HG02840 (cell line): Measurements from ENCODE around the gene CADM2.

Source experiments
- ATAC-seq: cut with Tn5 transposase; IDR thresholded peaks from one replicate; pipeline ENCODE4 v1.9.1; 2021; ENCODE audit warnings: mild to moderate bottlenecking, moderate library complexity, moderate number of reproducible peaks; ENCODE audit not compliant: unreplicated experiment, low FRiP score

Gene CADM2

DNA sequence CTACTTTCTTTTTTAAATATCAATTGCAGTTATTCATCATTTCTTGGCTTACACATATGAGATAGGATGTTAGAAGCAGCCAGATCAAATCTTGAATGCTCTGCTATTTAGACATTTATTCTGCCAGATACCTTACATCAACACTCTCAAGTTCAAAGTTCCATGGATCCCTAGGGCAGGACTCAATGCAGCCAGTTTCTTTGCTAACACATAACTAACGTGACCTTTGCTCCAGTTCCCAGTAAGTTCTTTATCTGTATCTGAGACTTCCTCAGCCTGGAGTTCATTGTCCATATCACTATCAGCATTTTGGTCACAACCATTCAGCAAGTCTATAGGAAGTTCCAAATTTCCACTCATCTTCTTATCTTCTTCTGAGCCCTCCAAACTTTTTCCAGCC lies 1092.3 kb downstream of the CADM2 start:
- no peak for ATAC-seq

DNA sequence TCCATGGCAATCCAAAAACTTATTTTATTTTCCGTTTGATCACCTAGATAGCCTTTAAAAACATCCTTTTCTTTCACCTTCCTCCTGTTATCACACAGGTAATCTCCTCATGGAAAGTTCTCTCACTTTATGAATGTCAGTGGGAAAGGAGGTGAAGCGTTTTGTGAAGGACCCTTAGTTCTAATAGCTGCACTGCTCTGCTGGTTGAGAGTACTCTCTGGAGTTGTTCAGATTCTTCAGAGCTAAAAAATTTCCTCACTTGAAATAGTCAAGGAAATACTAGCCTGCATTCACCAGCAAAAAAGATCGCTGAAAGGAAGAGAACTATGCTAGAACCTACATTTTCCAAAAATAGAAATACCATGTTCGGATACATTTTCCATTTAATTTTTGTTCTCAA lies 1097.2 kb downstream of the CADM2 start:
- ATAC-seq: no peak

DNA sequence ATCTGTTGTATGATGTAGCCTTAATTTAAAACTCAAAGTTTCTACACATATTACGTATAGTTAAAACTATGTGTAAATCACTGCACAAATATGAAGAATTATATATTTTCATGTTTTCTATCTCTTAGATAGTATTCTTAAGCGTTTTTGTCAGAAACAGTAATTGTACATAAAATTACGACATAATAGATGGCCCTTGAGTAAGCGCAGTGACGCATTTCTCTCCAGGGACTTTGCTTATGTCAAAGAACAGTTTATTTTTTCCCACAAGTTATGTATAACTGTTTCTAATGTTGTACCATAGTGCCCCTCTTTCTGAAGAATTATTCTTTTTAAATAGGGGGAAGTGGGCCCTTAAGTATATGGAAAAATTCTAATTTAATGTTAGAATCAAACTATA lies 1098.2 kb downstream of the CADM2 start:
- ATAC-seq: no peak

DNA sequence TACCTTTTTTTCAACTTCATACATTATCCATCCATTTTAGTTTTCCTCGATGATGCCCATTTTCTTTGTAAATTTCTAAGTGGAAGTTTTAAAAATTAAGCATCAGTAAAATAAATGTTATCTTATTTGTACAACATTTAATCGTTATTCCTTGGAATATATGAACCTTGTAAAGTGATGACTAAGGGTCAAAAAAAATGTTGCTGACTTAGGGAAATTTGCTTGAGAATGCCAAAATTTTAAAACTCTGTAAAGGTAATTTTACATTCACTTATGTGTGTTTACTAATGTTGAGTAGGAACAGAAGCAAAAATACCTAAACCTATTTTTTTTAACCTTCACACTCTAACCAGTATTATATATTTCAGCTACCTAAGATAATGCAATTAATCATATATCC lies 1115.0 kb downstream of the CADM2 start:
- no peak for ATAC-seq

DNA sequence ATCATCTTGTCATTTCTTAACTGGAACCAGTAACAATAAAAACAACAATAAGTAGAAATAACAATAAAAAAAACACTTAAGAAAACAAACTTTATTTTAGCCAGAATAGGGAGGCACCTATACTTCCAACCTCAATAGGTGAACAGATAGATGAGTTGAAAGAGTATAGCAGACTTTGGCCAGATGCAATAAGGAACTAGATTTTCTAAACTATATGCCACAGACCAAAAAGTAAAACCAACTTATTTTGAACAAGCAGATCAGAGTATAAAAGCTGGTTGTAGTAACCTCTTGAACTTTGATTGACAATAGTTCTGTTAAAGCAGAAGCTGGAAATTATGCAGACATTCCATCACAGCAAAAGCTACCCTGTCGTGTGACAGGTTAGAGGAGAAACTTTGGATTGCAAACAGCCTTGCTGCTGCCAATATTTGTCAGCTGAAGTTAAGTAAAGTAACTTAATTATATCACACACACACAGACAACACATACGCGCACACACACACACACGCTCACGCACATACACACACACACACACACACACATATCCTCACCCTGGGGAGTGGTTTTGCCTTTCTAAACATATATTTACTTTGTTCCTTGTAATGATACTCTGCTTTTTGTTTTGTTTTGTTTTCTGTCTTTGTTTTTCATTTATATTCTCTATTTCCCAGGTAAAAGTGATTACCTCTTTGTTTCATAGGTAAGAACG lies 1128.5 kb downstream of the CADM2 start:
- ATAC-seq: no peak

DNA sequence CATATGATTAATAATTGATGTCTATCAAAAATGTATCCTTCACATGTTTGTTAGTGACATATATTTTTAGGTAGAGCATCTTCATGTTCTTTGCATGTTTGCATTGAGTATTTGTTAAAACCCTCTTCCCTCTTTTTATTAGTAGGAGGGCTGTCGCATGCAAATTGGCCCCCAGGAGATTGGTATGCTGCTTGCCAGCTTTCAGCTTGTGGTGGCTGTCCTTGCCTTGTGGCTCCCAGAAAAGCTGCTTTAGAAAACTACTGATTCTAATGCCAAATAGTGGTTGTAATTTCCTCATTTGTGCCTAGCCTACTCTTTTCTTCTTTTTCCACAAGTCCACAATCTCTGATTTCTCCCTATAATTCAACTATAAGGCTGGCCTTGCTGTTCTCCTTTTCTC lies 1145.4 kb downstream of the CADM2 start:
- ATAC-seq: no peak

DNA sequence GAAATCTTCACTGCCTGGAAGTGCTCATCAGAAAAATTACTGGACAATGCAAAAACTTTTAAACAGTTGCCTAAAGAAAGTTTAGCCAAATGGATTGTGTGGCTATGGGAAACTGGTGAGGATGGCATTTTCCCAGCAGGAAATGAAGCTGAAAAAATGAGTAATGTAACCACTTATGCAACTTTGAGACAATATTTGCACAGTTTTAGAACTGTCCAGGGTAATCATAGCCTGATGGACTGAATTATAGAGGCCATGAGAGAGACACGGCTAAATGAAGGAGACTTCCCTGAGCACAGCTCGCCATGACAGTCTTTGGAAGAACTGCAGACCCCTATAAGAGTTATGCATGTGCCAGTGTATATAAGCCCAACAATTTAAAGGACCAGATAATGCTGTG lies 1150.6 kb downstream of the CADM2 start:
- ATAC-seq: no peak
